Activated naive CD4-positive, alpha-beta T cell treated with anti-CD3 and anti-CD28 coated beads, Interleukin-2, amount 50 U/mL, for 24 hours (primary cell): ENCODE measurements around the gene PKDREJ.

Experiments
- H3K27ac Mint-ChIP-seq: one replicate; pipeline ENCODE4 v1.8.0; 2021; ENCODE audit warnings: mild to moderate bottlenecking, mixed read lengths
- H3K27me3 Mint-ChIP-seq: one replicate; pipeline ENCODE4 v1.8.0; 2021; ENCODE audit warnings: mixed read lengths
- H3K36me3 Mint-ChIP-seq: one replicate; pipeline ENCODE4 v1.8.0; 2021; ENCODE audit warnings: mixed read lengths
- H3K4me1 Mint-ChIP-seq: one replicate; pipeline ENCODE4 v1.8.0; 2021; ENCODE audit warnings: mixed read lengths
- H3K4me3 Mint-ChIP-seq: one replicate; pipeline ENCODE4 v1.8.0; 2021; ENCODE audit warnings: mild to moderate bottlenecking, mixed read lengths
- H3K9me3 Mint-ChIP-seq: one replicate; pipeline ENCODE4 v1.8.0; 2021; ENCODE audit warnings: mixed read lengths

The PKDREJ gene

GRCh38 chr22:46293577-46294260 lies 30.6 kb upstream of the PKDREJ start:
- peaks cover 2% of the 10 kb centered on the region for H3K36me3 Mint-ChIP-seq
- no peak overlapping the region for H3K27ac Mint-ChIP-seq
- peaks cover 15% of the 10 kb centered on the region for H3K4me1 Mint-ChIP-seq
- H3K27me3 Mint-ChIP-seq = peaks cover under 1% of the 10 kb centered on the region
- no peak overlapping the region for H3K4me3 Mint-ChIP-seq
- peaks cover 5% of the 10 kb centered on the region for H3K9me3 Mint-ChIP-seq

GRCh38 chr22:46292732-46293131 lies 29.6 kb upstream of the PKDREJ start:
- Mint-ChIP-seq H3K36me3 (peaks cover 2% of the 10 kb centered on the region), H3K9me3 (peaks cover 5% of the 10 kb centered on the region), H3K27me3 (no peaks in the 10 kb centered on the region), H3K4me3 (no peak overlapping the region), H3K27ac (no peak overlapping the region), H3K4me1 (peaks cover 17% of the 10 kb centered on the region)

GRCh38 chr22:46292173-46292572 lies 29.0 kb upstream of the PKDREJ start:
- H3K36me3 Mint-ChIP-seq = peaks cover 4% of the 10 kb centered on the region
- H3K4me1 Mint-ChIP-seq = peaks cover 18% of the 10 kb centered on the region
- H3K27ac Mint-ChIP-seq = no peak overlapping the region

GRCh38 chr22:46290843-46291785 lies 28.0 kb upstream of the PKDREJ start:
- Mint-ChIP-seq H3K9me3 (peaks cover 5% of the 10 kb centered on the region), H3K4me3 (no peak overlapping the region), H3K36me3 (peaks cover 4% of the 10 kb centered on the region), H3K4me1 (peaks cover 12% of the 10 kb centered on the region), H3K27ac (no peak overlapping the region), H3K27me3 (no peaks in the 10 kb centered on the region)

More at GRCh38 chr22:46292173-46292572, 29.0 kb upstream of the PKDREJ start:
- H3K27me3 Mint-ChIP-seq = no peaks in the 10 kb centered on the region
- H3K4me3 Mint-ChIP-seq = no peak overlapping the region
- peaks cover 5% of the 10 kb centered on the region for H3K9me3 Mint-ChIP-seq

GRCh38 chr22:46290121-46290842 lies 27.1 kb upstream of the PKDREJ start:
- H3K36me3 Mint-ChIP-seq = peaks cover 4% of the 10 kb centered on the region
- no peaks in the 10 kb centered on the region for H3K27me3 Mint-ChIP-seq
- H3K27ac Mint-ChIP-seq = no peak overlapping the region

GRCh38 chr22:46289244-46289891 lies 26.2 kb upstream of the PKDREJ start:
- Mint-ChIP-seq H3K36me3 (peaks cover 6% of the 10 kb centered on the region), H3K27ac (no peak overlapping the region), H3K4me1 (peaks cover 8% of the 10 kb centered on the region), H3K27me3 (no peaks in the 10 kb centered on the region), H3K9me3 (peaks cover 5% of the 10 kb centered on the region), H3K4me3 (no peak overlapping the region)

More at GRCh38 chr22:46290121-46290842, 27.1 kb upstream of the PKDREJ start:
- H3K9me3 Mint-ChIP-seq = peaks cover 5% of the 10 kb centered on the region
- H3K4me1 Mint-ChIP-seq = peaks cover 8% of the 10 kb centered on the region
- H3K4me3 Mint-ChIP-seq = no peak overlapping the region

GRCh38 chr22:46288846-46289243 lies 25.7 kb upstream of the PKDREJ start:
- Mint-ChIP-seq H3K4me1 (peaks cover 8% of the 10 kb centered on the region), H3K27ac (no peak overlapping the region), H3K9me3 (peaks cover 5% of the 10 kb centered on the region), H3K4me3 (no peak overlapping the region), H3K27me3 (no peaks in the 10 kb centered on the region), H3K36me3 (peaks cover 8% of the 10 kb centered on the region)

- Mint-ChIP-seq H3K4me3 (no peak overlapping the region), H3K36me3 (peaks cover 8% of the 10 kb centered on the region), H3K4me1 (peaks cover 8% of the 10 kb centered on the region), H3K27me3 (no peaks in the 10 kb centered on the region), H3K9me3 (peaks cover 5% of the 10 kb centered on the region), H3K27ac (peak overlapping the region; percentile 51)
These were observed 25.0 kb upstream of the PKDREJ start for GRCh38 chr22:46287873-46288751.

GRCh38 chr22:46286941-46287872 lies 24.1 kb upstream of the PKDREJ start:
- peaks cover 8% of the 10 kb centered on the region for H3K4me1 Mint-ChIP-seq
- H3K27me3 Mint-ChIP-seq = no peaks in the 10 kb centered on the region
- H3K9me3 Mint-ChIP-seq = peaks cover 2% of the 10 kb centered on the region
- H3K36me3 Mint-ChIP-seq = peaks cover 7% of the 10 kb centered on the region
- H3K4me3 Mint-ChIP-seq = no peak overlapping the region
- peak overlapping the region; percentile 51 for H3K27ac Mint-ChIP-seq

- Mint-ChIP-seq H3K36me3 (peaks cover 7% of the 10 kb centered on the region), H3K27ac (no peak overlapping the region), H3K9me3 (no peaks in the 10 kb centered on the region), H3K4me1 (peaks cover 8% of the 10 kb centered on the region), H3K27me3 (no peaks in the 10 kb centered on the region), H3K4me3 (no peak overlapping the region)
These were observed 22.9 kb upstream of the PKDREJ start for GRCh38 chr22:46286006-46286405.

- Mint-ChIP-seq H3K27me3 (no peaks in the 10 kb centered on the region), H3K4me3 (peak overlapping the region; percentile 60), H3K27ac (no peak overlapping the region), H3K9me3 (no peaks in the 10 kb centered on the region), H3K36me3 (peaks cover 5% of the 10 kb centered on the region), H3K4me1 (no peaks in the 10 kb centered on the region)
These were observed 18.9 kb upstream of the PKDREJ start for GRCh38 chr22:46281866-46282678.

- no peak overlapping the region for H3K27ac Mint-ChIP-seq
- peaks cover 5% of the 10 kb centered on the region for H3K36me3 Mint-ChIP-seq
- no peaks in the 10 kb centered on the region for H3K4me1 Mint-ChIP-seq
- H3K4me3 Mint-ChIP-seq = peak overlapping the region; percentile 60
- H3K9me3 Mint-ChIP-seq = no peaks in the 10 kb centered on the region
- H3K27me3 Mint-ChIP-seq = no peaks in the 10 kb centered on the region
These were observed 18.0 kb upstream of the PKDREJ start for GRCh38 chr22:46280999-46281623.
